Activated T-cell treated with anti-CD3 and anti-CD28 coated beads, Interleukin-2, amount 50 U/mL, for 48 hours (primary cell): ENCODE data around the gene CEP41.

Experiments
- DNase-seq, 2 experiments: peaks; one replicate each; pipeline ENCODE4 v3.0.0-alpha.2; 2020

CEP41 gene, protein sequence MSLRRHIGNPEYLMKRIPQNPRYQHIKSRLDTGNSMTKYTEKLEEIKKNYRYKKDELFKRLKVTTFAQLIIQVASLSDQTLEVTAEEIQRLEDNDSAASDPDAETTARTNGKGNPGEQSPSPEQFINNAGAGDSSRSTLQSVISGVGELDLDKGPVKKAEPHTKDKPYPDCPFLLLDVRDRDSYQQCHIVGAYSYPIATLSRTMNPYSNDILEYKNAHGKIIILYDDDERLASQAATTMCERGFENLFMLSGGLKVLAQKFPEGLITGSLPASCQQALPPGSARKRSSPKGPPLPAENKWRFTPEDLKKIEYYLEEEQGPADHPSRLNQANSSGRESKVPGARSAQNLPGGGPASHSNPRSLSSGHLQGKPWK

DNA sequence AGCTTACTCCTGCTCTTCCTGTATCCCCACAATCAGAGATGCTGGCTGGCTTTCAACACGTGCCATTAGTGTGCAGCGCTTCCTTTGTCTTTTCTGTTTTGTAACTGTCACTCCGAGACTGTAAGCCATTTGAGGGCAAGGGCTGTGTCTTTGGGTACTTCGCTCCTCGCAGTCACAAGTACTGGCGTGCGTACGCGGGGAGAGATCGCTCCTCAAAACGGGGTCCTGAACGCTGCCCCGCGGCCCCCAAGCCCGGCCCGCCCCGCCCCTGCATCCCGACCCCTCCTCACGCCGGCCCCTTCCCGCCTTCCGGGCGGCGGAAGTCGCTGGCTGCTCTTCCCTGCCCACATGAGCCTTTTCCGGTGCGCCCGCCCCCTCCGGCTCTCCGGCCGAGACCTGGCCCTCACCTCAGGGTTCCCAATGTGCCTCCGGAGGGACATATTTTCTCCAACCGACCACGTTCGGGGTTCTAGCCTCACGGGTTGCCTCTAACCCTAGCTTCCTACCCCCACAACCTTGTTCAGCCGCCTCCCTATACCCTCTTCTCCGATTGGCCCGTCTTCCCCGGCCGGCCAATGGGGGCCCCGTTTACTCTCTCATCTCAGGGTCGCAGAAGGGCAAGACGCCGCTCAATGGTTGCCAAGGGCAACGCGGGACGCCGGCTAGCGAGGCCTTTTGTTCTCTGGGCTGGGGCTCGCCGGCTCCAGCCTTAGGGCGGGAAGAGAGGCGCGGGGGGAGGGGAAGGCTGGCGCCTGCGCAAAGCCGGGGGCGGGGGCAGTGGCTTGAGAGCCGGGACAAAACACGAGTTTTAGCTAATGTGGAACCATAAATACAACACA, at the start of gene CEP41:
TSS of gene CEP41 (minus strand) at position 490 of the 839 bp plus-strand sequence. CDS start at position 440, 50 bp downstream.
- peak; percentile 97 for DNase-seq

DNA sequence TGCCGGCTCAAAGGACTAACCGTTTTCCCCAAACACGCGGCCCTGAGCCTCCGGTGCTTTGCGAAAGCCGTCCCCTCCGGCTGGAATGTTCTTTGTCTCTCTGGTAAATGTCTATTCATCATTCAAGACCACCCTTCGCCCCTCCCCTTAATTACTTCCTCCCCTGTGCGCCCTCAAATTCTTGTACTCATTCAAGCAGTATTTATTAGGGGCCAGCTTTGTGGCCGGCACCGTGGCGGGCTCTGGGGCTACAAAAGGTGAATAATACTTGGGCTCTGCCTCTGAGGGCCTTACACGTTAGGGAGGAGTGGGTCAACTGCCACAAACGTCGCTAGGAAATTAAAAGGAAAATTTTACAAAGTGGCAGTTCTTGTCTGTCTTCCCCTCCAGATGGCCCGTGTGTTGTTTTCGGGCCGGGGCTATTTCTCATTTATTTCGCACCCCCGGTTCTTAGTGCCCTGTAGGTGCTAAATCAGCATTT, 49.5 kb upstream of the CEP41 start:
- DNase-seq = no peak

DNA sequence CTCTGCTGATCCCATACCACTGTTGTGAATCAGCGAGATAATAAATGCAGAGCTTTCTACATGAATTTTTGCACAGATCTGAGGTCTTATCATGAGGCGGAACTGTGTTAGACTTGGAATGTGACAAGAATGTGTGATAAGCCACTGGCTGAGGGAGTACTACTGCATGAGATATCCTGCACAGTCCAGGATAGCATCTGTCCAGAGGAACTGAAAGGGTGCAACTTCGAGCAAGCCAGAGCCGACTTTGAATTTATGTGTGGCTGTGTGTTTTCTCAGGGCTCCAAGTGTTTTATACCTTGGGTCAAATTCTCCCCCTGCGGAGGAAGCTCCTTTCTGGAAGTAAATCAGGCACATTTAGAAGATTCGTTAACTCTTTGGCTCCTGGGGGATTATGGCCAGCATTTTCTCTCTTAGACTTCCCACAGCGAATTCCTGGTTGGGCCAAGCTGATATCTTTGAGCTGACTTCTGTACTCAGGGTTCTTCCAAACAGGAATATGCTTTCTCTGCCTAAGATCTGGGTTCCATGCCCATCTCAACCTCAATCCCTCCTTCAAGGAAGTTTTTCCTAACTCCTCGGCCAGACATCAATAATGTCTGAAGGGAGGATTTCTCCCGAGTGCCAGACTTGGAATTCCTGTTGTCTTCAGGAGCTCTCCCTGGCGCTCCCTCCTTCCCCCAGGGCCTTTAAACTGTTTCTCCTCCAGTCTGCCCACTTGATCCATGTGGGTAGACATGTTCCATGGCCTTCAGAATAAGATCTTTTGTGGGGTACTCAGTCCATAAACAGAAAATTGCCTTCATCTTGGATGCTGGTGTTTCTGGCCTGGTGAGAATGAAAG, 48.5 kb upstream of the CEP41 start:
- no peak for DNase-seq

DNA sequence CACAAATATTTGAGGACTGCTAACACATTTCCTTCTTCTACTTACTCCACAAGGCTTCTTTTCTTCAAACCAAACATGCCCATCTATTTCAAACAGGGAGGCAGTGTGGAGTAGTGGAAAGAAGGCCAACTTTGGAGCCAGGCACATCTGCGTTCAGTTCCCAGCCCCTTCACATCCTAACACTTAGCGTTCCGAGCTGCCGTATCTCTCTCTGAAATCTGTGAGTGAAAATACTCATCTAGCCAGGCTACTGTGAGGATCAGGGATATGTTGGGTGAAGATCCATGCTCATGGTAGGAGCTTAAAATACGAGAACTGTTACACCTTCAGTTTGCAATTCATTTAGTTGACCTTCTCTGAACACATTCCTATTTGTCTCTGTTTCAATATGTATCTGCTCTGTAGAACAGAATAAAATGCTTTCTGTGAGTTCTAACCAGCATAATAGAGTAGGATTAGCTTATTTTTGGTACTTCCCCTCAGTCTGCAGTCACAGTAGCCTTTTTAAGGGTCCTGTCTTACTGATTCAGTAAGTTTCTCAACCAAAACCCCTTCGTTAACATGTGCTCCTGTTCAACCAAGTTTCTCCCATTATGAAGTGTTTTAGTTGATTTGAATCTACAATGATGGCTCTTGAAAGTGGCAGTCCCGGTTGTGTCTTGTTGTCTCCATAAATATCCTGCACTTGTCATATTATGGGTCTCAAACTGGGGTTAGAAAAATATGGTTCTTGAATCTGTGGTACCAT, 47.8 kb upstream of the CEP41 start:
- DNase-seq = no peak

DNA sequence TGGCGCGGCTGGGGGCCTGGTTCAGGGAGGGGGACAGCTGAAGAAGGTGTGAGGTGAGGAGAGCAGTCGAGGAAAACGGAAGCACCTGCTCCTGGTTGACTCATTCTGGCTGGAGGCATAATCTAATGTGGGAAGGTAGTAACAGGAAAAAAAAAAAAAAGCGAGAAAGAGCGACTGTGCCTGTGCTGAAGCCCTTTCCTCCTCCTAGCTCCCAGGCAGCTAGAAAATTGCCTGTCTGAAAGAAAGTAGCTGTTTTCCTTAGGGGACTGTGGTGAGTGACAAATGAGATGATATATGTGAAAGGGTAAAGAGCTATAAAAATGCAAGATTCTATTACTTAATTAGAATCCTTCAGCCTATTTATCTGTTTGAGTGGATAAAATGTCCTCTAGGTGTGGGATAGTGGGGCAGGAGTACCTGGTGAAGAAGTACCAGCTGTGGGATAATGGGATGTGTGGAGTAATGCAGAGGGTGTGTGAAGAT, 46.2 kb upstream of the CEP41 start:
- no peak for DNase-seq

DNA sequence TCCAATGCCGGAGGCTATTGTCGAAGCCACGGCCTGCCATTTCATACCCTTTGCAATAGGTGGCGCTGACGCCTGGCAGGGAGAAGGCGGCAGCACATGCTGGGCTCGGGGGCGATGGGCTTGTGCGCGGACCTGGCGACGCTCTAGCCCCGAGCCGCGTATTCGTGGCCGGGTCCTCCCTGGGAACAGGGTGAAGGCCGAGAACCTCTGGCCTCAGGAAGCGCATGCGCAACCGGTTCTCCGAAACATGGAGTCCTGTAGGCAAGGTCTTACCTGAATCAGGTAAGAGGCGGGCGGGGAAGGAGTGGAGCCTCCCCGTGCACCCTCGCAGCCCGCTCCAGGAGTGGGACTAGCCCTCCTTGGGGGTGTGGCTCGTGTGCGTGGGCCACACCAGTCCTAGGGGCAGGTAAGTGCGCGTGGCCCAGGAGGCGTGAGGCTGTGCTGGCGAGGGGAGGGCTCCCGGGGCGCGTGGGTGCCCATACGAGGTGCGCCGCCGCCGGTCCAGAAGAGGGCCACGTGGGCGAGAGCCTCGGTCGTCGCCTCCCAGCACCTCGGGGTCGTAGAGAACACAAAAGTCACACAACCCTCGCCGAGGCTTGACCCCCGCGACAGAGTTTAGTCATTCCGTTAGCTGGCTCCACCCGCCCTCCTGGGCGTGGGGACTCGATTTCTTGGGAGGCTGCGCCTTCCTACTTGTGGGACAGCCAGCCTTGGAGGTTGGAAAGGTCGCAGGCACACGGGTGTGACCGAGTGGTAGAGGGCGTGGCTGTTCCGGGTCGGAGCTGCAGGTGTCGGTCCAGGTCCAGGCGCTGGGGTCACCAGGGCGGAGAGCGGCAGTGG, 45.5 kb upstream of the CEP41 start:
- DNase-seq = peak; percentile 70 to 73

DNA sequence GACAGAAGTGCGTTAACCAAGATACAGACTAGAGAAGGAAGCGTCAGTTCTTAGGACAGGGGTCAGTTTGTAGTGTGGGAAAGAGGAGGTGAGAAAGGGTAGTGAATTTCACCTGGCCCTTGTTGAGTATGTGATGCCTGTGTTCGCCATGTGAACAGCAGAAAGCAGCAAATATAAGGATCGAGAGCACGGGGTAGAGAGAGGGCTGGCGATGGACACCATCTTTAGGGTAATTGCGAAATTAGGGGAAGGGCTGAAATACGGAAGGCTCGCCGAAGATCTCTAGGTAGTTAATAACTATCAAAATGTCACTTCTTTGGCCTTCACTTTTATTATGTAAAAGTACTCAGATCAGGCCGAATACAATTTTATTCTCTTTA, 44.9 kb upstream of the CEP41 start:
- DNase-seq = no peak

DNA sequence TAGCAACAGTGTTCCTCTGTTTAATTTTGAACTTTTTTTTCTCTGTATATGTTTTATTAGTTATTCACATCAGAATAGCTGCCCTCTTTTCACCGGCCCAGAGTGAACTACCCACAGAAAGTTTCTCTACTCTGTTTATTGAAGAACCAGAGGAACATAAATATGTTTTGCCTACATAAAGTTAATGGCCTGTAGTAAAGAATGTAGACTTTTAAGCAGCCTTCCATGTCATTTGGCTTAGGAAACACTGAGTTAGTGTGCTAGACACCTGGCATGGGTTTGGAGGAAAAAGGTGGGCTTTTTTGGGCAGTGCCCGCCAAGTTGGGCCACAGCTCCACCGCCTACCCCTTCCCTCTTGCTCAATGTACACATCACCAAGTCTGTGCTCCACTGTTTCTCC, 42.2 kb upstream of the CEP41 start:
- DNase-seq = no peak

DNA sequence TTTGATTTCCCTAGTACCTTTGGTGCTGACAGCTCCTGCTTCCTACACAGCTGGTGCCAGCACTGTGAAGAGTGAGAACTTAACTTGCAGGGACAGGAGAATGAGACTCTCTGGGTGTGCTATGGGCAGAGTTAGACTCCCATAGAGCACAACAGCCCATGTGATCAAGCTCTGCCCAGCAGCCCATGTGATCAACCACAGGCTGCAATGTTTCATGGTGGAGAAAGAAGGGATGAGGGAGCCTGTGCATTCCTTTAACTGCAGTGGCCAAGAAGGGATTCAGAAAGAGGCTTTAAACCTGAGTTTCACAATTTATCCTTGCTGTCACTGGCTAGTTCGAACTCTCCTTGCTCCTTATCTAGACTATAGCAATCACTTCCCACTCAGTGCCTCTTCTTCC, 41.1 kb upstream of the CEP41 start:
- no peak for DNase-seq

DNA sequence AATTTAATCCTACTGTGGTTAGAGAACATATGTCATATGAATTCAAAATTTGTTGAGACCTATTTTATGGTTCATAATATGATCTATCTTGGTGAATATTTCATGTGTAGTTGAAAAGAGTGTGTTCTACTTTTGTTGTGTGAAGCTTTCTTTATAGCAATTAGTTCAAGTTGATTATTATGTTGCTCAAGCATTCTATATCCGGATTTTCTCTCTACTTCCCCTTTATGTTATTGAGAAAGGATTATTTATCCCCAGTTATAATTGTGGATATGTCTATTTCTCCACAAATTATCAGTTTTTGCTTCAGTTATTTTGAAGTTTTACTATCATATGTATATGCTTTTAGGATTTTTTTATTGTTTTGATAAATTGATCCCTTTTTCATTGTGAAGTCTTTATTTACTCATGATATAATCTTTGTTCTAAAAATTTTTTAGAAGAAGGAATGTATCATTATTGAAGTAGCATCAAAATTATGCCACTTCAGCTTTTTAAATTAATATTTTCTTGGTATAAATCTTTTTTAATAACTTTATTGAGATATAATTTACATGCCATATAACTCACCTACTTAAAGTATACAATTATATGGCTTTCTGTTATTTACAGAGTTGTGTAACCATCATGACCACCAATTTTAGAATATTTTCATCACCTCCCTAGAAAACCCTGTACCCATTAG, 39.0 kb upstream of the CEP41 start:
- no peak for DNase-seq

DNA sequence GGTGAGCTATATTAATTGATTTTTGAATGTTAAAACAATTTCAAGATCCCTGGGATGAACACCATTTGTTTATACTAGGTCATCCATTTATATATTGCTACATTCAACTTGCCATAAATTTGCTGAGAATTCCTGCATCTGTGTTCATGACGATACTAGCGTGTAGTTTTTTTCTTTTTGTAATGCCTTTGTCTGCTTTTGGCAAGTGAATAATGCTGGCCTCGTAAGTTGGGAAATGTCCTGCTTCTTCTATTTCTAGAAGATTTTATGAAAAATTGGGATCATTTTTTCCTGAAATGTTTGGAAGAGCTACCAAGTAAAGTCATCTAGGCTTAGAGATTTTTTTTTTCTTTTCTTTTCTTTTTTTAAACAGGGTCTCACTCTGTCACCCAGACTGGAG, 38.2 kb upstream of the CEP41 start:
- DNase-seq = no peak

DNA sequence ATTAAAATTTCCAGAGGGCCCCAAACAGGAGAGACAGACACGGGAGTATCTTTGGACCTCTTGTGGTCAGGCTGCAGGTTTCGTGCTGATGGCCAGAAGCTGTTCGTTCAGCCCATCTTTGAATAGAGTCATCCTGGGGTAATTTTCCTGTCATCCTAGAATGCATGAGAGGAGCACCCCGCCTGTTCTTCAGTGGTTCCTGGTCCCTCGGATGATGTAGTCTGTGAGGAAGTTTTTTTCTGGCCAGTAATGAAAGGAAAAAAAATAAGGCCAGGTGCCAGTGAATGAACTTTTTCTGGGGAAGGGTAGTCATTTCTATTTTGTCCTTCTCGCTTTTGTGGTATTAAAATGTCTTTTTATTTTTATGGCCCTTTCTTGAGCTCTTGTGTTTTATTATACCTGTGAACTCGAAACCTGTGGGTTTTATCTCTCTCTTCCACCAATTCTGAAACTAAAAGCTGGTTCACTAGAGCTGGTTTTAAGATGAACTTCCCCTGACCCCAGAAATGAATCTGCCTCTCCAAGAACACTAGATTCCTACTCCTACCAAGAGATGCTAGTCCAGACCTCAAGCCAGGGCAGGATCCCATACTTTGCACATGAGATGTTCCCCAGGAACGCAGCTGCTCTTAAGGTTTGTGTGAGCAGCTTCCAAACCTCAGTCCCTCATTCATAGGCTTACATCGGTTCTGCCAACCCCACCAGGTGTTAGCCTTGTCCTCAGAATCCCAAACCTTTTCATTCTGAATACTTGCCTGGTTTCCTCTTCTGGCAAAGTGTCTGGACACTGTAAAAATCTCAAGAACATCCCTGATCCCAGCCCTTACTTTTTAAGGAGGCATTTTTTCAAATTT, 35.7 kb upstream of the CEP41 start:
- DNase-seq = no peak

DNA sequence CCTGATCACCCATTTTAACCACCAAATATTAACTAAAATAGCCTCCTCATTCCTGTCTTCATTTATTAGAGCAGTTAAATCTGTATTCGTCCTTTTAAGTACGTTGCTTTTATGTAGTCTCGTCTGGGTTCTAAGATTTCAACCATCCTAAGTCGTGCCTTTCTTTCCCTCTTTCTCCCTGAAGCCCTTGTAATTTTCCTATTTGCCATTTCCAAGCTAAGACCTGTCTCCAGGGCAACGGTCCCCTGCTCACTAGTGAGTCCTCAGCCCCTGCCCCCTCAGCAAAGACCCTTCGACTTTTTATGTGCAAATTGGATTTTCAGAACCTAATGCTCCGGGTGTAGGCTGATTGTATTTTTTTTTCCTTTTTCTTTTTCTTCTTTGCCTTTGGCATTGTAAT, 35.0 kb upstream of the CEP41 start:
- no peak for DNase-seq

DNA sequence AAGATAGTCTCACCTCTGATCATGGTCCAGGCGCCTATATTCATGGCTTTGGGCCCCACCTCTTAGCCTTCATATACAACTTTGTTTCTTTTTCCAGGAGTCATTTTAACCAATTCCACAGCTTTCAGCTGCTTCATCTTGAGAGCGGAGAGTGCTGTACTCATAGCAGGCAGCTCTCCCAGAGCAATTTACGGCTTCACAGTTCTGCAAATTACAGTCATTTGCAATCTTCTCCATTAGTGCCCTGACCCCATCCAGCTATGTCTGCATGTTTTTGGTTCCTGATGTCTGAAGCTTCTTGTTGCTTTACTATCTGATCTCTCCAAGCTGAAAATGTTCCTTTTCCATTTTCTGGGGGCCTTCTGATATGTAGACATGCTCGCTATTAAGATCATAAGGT, 33.1 kb upstream of the CEP41 start:
- DNase-seq = no peak

DNA sequence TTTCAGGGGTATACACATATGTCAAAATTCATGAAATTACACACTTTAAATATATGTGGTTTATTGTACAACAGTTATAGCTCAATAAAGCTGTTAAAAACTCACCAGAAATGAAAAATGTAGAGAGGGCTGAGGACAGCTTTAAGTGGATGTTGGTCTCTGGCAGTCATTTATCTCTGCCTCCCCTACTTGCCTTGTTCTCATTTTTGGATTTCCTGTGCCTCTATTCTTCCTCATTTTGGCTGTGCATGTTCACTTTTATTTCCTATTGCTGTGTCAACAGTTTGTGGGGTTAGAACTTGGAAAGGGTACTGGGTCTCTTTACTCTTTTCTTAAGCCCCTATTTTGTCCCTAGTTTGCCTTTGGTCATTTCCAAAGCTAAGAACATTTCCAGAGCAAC, 32.5 kb upstream of the CEP41 start:
- no peak for DNase-seq

DNA sequence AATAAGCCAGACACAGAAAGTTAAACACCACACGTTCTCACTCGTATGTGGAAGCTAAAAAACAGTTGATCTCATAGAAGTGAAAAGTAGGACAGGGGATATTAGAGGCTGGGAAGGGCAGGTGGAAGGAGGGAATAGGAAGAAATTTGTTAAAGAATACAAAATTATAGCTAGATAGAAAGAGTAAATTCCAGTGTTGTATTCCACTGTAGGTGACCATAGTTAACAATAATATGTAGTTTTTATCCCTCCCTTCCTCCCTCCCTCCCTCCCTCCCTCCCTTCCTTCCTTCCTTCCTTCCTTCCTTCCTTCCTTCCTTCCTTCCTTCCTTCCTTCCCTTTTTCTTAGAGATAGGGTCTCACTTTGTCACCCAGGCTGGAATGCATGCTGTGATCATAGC, 31.2 kb upstream of the CEP41 start:
- DNase-seq = no peak

DNA sequence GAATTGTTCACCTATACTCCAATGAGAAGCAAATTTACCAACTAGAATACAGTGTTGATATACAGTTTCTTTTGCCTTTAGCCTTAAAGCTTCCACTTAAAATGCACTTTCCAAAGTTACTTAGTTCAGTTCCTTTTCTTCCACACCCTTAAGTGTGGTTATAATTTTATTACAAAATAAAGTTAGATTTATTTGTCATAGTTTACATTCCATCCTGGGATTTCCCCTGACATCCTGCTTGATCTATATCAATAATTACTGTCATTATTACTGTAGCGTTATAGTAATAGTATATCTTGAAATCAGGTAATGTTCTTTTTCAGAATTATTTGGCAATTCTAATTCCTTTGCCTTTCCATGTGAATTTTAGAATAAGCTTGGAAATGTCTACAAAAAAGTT, 27.8 kb upstream of the CEP41 start:
- no peak for DNase-seq

DNA sequence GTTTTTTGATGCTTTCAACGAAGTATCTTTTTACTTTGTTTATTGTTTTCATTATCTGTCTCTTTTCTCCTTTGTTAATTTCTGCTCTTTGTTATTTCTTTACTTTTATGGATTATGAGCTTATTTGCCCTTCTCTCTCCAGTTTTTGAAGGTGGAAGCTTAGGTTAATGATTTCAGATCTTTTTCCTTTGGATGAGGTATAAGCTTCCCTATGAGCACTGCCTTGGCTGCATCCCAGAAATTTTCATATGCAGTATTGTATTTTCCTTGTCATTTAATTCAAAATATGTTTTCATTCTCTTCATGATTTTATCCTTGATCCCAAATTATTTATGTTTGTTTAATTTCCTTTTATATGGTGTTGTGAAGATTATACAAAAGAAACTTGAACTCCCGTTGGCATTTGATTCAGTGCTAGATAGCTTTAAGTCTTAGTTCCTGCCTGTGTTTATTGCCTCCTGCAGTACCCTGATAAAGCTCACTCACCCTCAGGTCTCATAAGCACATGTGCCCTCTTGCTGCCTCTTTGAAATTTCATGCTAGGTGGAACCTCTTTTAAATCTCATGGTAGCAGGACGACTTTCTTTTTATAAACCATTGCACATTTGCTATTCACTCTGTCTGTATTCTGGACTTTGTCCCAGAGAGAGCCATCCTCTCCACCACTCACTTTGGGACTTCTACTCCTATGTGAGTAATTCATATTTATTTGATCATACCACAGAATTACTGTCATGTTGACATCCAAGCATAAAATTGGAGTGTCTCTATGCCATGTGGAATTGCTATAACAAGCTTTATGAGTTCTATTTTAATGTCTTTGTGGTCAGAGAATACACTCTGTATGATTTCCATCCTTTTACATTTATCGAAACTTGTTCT, 23.0 kb upstream of the CEP41 start:
- no peak for DNase-seq

DNA sequence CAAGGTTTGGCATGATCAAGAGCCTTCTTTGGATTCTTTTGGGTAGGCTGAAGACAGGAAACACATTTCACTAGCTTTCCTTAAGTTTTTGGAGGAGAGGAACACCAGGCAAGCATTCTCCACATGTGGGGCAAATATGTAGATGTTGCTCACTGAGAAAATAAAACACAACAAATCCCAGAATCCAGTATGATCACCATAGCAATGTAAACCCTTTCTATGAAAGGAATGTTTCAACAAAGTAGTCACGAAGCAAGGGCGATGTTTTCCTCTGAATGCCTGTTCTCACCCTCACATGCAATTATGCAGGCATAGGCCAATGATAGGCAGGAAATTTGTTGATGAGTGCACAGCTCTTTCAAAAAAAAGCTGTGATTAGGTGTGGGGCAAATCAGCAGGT, 20.5 kb upstream of the CEP41 start:
- DNase-seq = no peak
